ENCODE measurements around the gene RAB2B.
"Not testable (repeated sequence)": the region's sequence is repeated elsewhere in the genome, so short reads cannot be mapped to it uniquely, and the experiment has no call there.

The RAB2B gene

GRCh38 chr14:21475767-21476522 lies 814 bp downstream of the RAB2B start:
- Histone ChIP-seq H3K4me2 (ENCODE audit: low read length) (peak overlapping the region; percentile 89), H3K9ac (ENCODE audit: low read depth, low read length) (peak overlapping the region; percentile 84), H3K36me3 (ENCODE audit: insufficient read depth, low read length) (peaks cover 13% of the 10 kb centered on the region), H3K4me3 (ENCODE audit: low read length) (peak overlapping the region; percentile 79), H3K27me3 (ENCODE audit: control insufficient read depth, insufficient read depth, low read length) (no peaks in the 10 kb centered on the region), H3K9me3 (replicated peaks; ENCODE audit: low read length) (no peaks in the 10 kb centered on the region), H3K4me1 (ENCODE audit: control insufficient read depth, insufficient read depth, low read length) (peaks cover 14% of the 10 kb centered on the region)

- Histone ChIP-seq H3K4me3 (ENCODE audit: low read length) (no peak overlapping the region), H3K4me1 (ENCODE audit: control insufficient read depth, insufficient read depth, low read length) (peaks cover 12% of the 10 kb centered on the region), H3K27me3 (ENCODE audit: control insufficient read depth, insufficient read depth, low read length) (no peaks in the 10 kb centered on the region), H3K9me3 (replicated peaks; ENCODE audit: low read length) (no peaks in the 10 kb centered on the region), H3K36me3 (ENCODE audit: insufficient read depth, low read length) (peaks cover 24% of the 10 kb centered on the region), H3K9ac (ENCODE audit: low read depth, low read length) (peak overlapping the region; percentile 6), H3K4me2 (ENCODE audit: low read length) (no peak overlapping the region)
Observed at GRCh38 chr14:21467616-21468015, 9.1 kb downstream of the RAB2B start.

- Histone ChIP-seq H3K4me3 (ENCODE audit: low read length) (peak within 1 kb of the TSS; percentile 91), H3K27me3 (ENCODE audit: control insufficient read depth, insufficient read depth, low read length) (no peaks in the 10 kb centered on the region), H3K4me1 (ENCODE audit: control insufficient read depth, insufficient read depth, low read length) (peaks cover 9% of the 10 kb centered on the region), H3K9ac (ENCODE audit: low read depth, low read length) (peak within 1 kb of the TSS; percentile 94), H3K36me3 (ENCODE audit: insufficient read depth, low read length) (peaks cover 14% of the 10 kb centered on the region), H3K9me3 (replicated peaks; ENCODE audit: low read length) (no peaks in the 10 kb centered on the region), H3K4me2 (ENCODE audit: low read length) (peak within 1 kb of the TSS; percentile 91)
Observed at GRCh38 chr14:21455912-21456667, 20.7 kb downstream of the RAB2B start, which contains the start of gene CHD8. Gene CHD8, minus strand, starts transcription at chr14:21456123. Its CDS starts 24,480 bp downstream, at chr14:21431643.

- Histone ChIP-seq H3K4me3 (ENCODE audit: low read length) (peak overlapping the region; percentile 91), H3K27me3 (ENCODE audit: control insufficient read depth, insufficient read depth, low read length) (no peaks in the 10 kb centered on the region), H3K36me3 (ENCODE audit: insufficient read depth, low read length) (peaks cover 8% of the 10 kb centered on the region), H3K9me3 (replicated peaks; ENCODE audit: low read length) (no peaks in the 10 kb centered on the region), H3K4me1 (ENCODE audit: control insufficient read depth, insufficient read depth, low read length) (peaks cover 15% of the 10 kb centered on the region), H3K9ac (ENCODE audit: low read depth, low read length) (peak overlapping the region; percentile 94), H3K4me2 (ENCODE audit: low read length) (peak overlapping the region; percentile 81)
Observed at GRCh38 chr14:21455592-21455911, 21.2 kb downstream of the RAB2B start.

GRCh38 chr14:21454843-21455544 lies 21.8 kb downstream of the RAB2B start:
- Histone ChIP-seq H3K9ac (ENCODE audit: low read depth, low read length) (peak overlapping the region; percentile 94), H3K9me3 (replicated peaks; ENCODE audit: low read length) (no peaks in the 10 kb centered on the region), H3K4me2 (ENCODE audit: low read length) (peak overlapping the region; percentile 81), H3K27me3 (ENCODE audit: control insufficient read depth, insufficient read depth, low read length) (no peaks in the 10 kb centered on the region), H3K36me3 (ENCODE audit: insufficient read depth, low read length) (peaks cover 7% of the 10 kb centered on the region), H3K4me3 (ENCODE audit: low read length) (peak overlapping the region; percentile 91), H3K4me1 (ENCODE audit: control insufficient read depth, insufficient read depth, low read length) (peaks cover 20% of the 10 kb centered on the region)

- Histone ChIP-seq H3K36me3 (ENCODE audit: insufficient read depth, low read length) (no peaks in the 10 kb centered on the region), H3K4me2 (ENCODE audit: low read length) (no peak overlapping the region), H3K9ac (ENCODE audit: low read depth, low read length) (no peak overlapping the region), H3K27me3 (ENCODE audit: control insufficient read depth, insufficient read depth, low read length) (no peaks in the 10 kb centered on the region), H3K4me3 (ENCODE audit: low read length) (no peak overlapping the region), H3K9me3 (replicated peaks; ENCODE audit: low read length) (no peaks in the 10 kb centered on the region), H3K4me1 (ENCODE audit: control insufficient read depth, insufficient read depth, low read length) (peaks cover 20% of the 10 kb centered on the region)
Observed at GRCh38 chr14:21449899-21450216, 26.9 kb downstream of the RAB2B start.

- not testable (repeated sequence) for H3K4me2 ChIP-seq (ENCODE audit: low read length); H3K9me3 ChIP-seq (replicated peaks; ENCODE audit: low read length); H3K36me3 ChIP-seq (ENCODE audit: insufficient read depth, low read length)
Observed at GRCh38 chr14:21442657-21443056, 34.1 kb downstream of the RAB2B start.

GRCh38 chr14:21440859-21441258 lies 35.9 kb downstream of the RAB2B start:
- Histone ChIP-seq H3K27me3 (ENCODE audit: control insufficient read depth, insufficient read depth, low read length) (no peaks in the 10 kb centered on the region), H3K9me3 (replicated peaks; ENCODE audit: low read length) (no peaks in the 10 kb centered on the region), H3K4me1 (ENCODE audit: control insufficient read depth, insufficient read depth, low read length) (peaks cover 12% of the 10 kb centered on the region), H3K36me3 (ENCODE audit: insufficient read depth, low read length) (no peaks in the 10 kb centered on the region), H3K4me2 (ENCODE audit: low read length) (no peak overlapping the region), H3K4me3 (ENCODE audit: low read length) (no peak overlapping the region), H3K9ac (ENCODE audit: low read depth, low read length) (no peak overlapping the region)

More at GRCh38 chr14:21442657-21443056, 34.1 kb downstream of the RAB2B start:
- H3K27me3 ChIP-seq (ENCODE audit: control insufficient read depth, insufficient read depth, low read length); H3K4me1 ChIP-seq (ENCODE audit: control insufficient read depth, insufficient read depth, low read length); H3K4me3 ChIP-seq (ENCODE audit: low read length); H3K9ac ChIP-seq (ENCODE audit: low read depth, low read length): not testable (repeated sequence)

GRCh38 chr14:21437063-21437901 lies 39.5 kb downstream of the RAB2B start:
- no peaks in the 10 kb centered on the region for H3K36me3 ChIP-seq (ENCODE audit: insufficient read depth, low read length)
- peaks cover 21% of the 10 kb centered on the region for H3K4me1 ChIP-seq (ENCODE audit: control insufficient read depth, insufficient read depth, low read length)
- H3K9ac ChIP-seq (ENCODE audit: low read depth, low read length): peak overlapping the region; percentile 92
- peak overlapping the region; percentile 83 for H3K4me2 ChIP-seq (ENCODE audit: low read length)
- H3K9me3 ChIP-seq (replicated peaks; ENCODE audit: low read length): no peaks in the 10 kb centered on the region
- H3K27me3 ChIP-seq (ENCODE audit: control insufficient read depth, insufficient read depth, low read length): no peaks in the 10 kb centered on the region
- H3K4me3 ChIP-seq (ENCODE audit: low read length): peak overlapping the region; percentile 88

- Histone ChIP-seq H3K36me3 (ENCODE audit: insufficient read depth, low read length) (peaks cover 3% of the 10 kb centered on the region), H3K4me1 (ENCODE audit: control insufficient read depth, insufficient read depth, low read length) (peaks cover 21% of the 10 kb centered on the region), H3K9me3 (replicated peaks; ENCODE audit: low read length) (no peaks in the 10 kb centered on the region), H3K4me3 (ENCODE audit: low read length) (peak overlapping the region; percentile 88), H3K9ac (ENCODE audit: low read depth, low read length) (peak overlapping the region; percentile 92), H3K27me3 (ENCODE audit: control insufficient read depth, insufficient read depth, low read length) (no peaks in the 10 kb centered on the region), H3K4me2 (ENCODE audit: low read length) (peak overlapping the region; percentile 83)
Observed at GRCh38 chr14:21436567-21437062, 40.1 kb downstream of the RAB2B start.

GRCh38 chr14:21431126-21431525 lies 45.6 kb downstream of the RAB2B start:
- Histone ChIP-seq H3K36me3 (ENCODE audit: insufficient read depth, low read length) (peaks cover 55% of the 10 kb centered on the region), H3K4me3 (ENCODE audit: low read length) (no peak overlapping the region), H3K4me2 (ENCODE audit: low read length) (no peak overlapping the region), H3K27me3 (ENCODE audit: control insufficient read depth, insufficient read depth, low read length) (no peaks in the 10 kb centered on the region), H3K9me3 (replicated peaks; ENCODE audit: low read length) (no peaks in the 10 kb centered on the region), H3K4me1 (ENCODE audit: control insufficient read depth, insufficient read depth, low read length) (peaks cover 12% of the 10 kb centered on the region), H3K9ac (ENCODE audit: low read depth, low read length) (no peak overlapping the region)

Measured in skeletal muscle satellite cell (primary cell).